Measurements from ENCODE around the gene VGLL3. TPM values are rescaled to one million over a fixed set of nuclear protein-coding genes. Genes with fewer than 3 reads are reported as not detected.

Gene VGLL3
- total RNA-seq, 3 donors from 2014 or later = 17.9 to 60.0 (median 48.5) TPM

DNA sequence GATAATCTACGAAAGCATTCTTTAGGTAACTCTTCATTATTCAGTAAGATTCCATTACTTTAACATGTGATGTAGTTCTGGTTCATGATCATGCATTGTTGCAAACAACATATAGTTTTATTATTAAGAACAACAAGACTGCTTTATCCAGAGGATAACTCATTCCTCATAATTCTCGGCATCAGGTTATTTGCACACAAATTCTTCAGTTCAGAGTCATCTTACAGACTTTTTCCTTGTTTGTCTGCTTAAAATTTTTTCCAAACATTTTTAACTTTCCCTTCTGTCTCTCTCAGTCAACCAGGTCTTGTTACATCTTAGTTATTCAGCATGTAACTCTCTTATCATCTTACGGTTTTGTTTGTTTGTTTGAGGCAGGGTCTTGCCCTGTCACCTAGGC, 60.1 kb downstream of the VGLL3 start:
- Histone ChIP-seq H3K27me3 (no peaks in the 10 kb centered on the region), H3K36me3 (no peaks in the 10 kb centered on the region), H3K4me3 (no peak overlapping the region), H3K27ac (no peak overlapping the region), H3K9me3 (no peaks in the 10 kb centered on the region), H3K4me1 (no peaks in the 10 kb centered on the region)
- no peak for DNase-seq (ENCODE audit: low spot score in 2 of 2)
- intact Hi-C loops (cut with DNase I; ENCODE audit: low total_unique reads) = no loop called here
- TF ChIP-seq POLR2AphosphoS5 (IDR thresholded peaks at IDR 0.05) (no peak), POLR2A (IDR thresholded peaks at IDR 0.05) (no peak)
- TF ChIP-seq, protein P1, sequence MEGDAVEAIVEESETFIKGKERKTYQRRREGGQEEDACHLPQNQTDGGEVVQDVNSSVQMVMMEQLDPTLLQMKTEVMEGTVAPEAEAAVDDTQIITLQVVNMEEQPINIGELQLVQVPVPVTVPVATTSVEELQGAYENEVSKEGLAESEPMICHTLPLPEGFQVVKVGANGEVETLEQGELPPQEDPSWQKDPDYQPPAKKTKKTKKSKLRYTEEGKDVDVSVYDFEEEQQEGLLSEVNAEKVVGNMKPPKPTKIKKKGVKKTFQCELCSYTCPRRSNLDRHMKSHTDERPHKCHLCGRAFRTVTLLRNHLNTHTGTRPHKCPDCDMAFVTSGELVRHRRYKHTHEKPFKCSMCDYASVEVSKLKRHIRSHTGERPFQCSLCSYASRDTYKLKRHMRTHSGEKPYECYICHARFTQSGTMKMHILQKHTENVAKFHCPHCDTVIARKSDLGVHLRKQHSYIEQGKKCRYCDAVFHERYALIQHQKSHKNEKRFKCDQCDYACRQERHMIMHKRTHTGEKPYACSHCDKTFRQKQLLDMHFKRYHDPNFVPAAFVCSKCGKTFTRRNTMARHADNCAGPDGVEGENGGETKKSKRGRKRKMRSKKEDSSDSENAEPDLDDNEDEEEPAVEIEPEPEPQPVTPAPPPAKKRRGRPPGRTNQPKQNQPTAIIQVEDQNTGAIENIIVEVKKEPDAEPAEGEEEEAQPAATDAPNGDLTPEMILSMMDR (IDR thresholded peaks at IDR 0.05) = no peak

- DNase-seq (ENCODE audit: low spot score in 2 of 2) = no peak
- no peaks in the 10 kb centered on the region for H3K27me3 ChIP-seq
- TF ChIP-seq, protein P1 (IDR thresholded peaks at IDR 0.05) = no peak
- TF ChIP-seq POLR2A (IDR thresholded peaks at IDR 0.05) = no peak
- no peak for TF ChIP-seq POLR2AphosphoS5 (IDR thresholded peaks at IDR 0.05)
- H3K4me1 ChIP-seq = no peaks in the 10 kb centered on the region
- H3K4me3 ChIP-seq = no peak overlapping the region
- intact Hi-C loops (cut with DNase I; ENCODE audit: low total_unique reads) = no loop called here
- H3K36me3 ChIP-seq = no peaks in the 10 kb centered on the region
- no peak overlapping the region for H3K27ac ChIP-seq
- no peaks in the 10 kb centered on the region for H3K9me3 ChIP-seq
Measured at GRCh38 chr3:86930181-86930580, 60.8 kb downstream of the VGLL3 start.

DNA sequence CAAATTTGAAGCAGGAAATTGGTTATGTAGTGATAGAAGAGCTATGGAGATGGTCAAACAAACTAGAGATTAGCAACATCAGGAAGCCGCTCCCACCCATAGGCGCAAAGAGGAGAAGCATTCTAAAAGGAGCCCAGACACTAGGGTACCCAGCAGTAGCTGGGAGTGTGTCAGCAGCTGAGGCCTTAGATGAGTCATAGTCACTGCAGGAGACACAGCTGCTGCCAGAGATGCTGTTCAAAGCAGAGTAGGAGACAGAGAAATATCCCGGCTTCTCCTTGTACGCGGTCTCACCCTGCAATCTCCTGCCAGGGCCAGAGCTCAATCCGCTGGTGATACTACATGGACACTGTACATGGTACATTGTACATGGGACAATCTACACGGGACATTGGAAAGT, 61.9 kb downstream of the VGLL3 start:
- Histone ChIP-seq H3K4me1 (no peaks in the 10 kb centered on the region), H3K9me3 (no peaks in the 10 kb centered on the region), H3K36me3 (no peaks in the 10 kb centered on the region), H3K27ac (no peak overlapping the region), H3K27me3 (no peaks in the 10 kb centered on the region), H3K4me3 (no peak overlapping the region)
- DNase-seq (ENCODE audit: low spot score in 2 of 2) = no peak
- intact Hi-C loops (cut with DNase I; ENCODE audit: low total_unique reads) = no loop called here
- TF ChIP-seq POLR2AphosphoS5 (IDR thresholded peaks at IDR 0.05) = no peak

DNA sequence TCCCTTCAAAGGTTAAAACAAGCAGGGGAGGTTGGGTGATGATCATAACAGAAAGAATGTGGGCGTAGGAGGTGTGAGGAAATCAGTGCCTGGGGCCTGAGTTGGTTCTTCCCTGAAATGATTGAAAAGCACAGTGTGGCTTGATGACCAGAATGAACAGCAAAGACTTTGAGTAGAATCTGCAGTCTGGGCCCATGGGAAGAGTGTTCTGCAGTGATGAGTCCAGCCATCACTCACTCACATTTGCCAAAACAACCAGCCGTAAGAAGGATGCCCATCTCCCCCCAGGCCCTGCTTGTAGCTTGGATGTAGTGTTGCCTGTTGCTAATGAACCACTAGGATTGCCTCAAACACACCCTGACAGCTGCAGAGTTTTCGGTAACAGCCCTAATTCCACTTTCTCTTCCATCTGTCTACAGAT, 67.9 kb downstream of the VGLL3 start:
- no peaks in the 10 kb centered on the region for H3K36me3 ChIP-seq
- no peak for DNase-seq (ENCODE audit: low spot score in 2 of 2)
- no peaks in the 10 kb centered on the region for H3K9me3 ChIP-seq
- intact Hi-C loops (cut with DNase I; ENCODE audit: low total_unique reads) = no loop called here
- peak overlapping the region in 1 of 2 donors; percentile 77 for H3K27ac ChIP-seq
- no peaks in the 10 kb centered on the region for H3K27me3 ChIP-seq
- H3K4me1 ChIP-seq = no peaks in the 10 kb centered on the region
- TF ChIP-seq POLR2A (IDR thresholded peaks at IDR 0.05) = no peak
- TF ChIP-seq POLR2AphosphoS5 (IDR thresholded peaks at IDR 0.05) = no peak
- TF ChIP-seq, protein P1 (IDR thresholded peaks at IDR 0.05) = no peak
- H3K4me3 ChIP-seq = no peak overlapping the region

- Histone ChIP-seq H3K27me3 (no peaks in the 10 kb centered on the region), H3K4me1 (no peaks in the 10 kb centered on the region), H3K9me3 (no peaks in the 10 kb centered on the region), H3K36me3 (no peaks in the 10 kb centered on the region), H3K4me3 (no peak overlapping the region), H3K27ac (no peak overlapping the region)
- DNase-seq (ENCODE audit: low spot score in 2 of 2) = no peak
- TF ChIP-seq POLR2A (IDR thresholded peaks at IDR 0.05) (no peak), POLR2AphosphoS5 (IDR thresholded peaks at IDR 0.05) (no peak)
- TF ChIP-seq, protein P1 (IDR thresholded peaks at IDR 0.05) = no peak
- intact Hi-C loops (cut with DNase I; ENCODE audit: low total_unique reads) = no loop called here
Measured at GRCh38 chr3:86921971-86922680, 68.8 kb downstream of the VGLL3 start.
